Measurements from ENCODE around the gene ANTXR1. TPM values are rescaled to one million over a fixed set of nuclear protein-coding genes. Genes with fewer than 3 reads are reported as not detected.
"Not testable (repeated sequence)": the region's sequence is repeated elsewhere in the genome, so short reads cannot be mapped to it uniquely, and the experiment has no call there.

The ANTXR1 gene
- total RNA-seq, 6 donors from 2014 or later = 11.5 to 76.4 (median 31.4) TPM

DNA sequence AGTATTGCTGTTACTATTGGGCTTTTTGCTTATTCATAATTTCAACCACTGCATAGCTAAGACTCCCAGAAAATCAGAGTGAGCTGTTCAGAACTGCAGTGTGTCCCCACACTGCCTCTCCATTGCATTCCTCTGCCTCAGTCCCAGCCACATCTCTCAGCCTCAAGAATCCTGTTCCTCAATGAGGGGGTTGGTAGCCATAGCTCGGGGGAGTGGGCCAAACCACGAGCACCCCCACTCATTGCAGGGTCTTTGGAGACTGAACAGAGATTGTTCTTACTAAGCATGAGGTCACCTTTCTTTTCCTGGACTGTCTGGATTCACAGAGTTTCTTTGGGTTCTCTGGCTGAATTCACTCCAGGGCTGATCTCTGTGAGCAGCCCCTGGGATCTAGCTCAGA lies 213.0 kb downstream of the ANTXR1 start:
- WGBS, 2 donors = 31 to 77% methylated on average over 2 of the region's 2 CpGs
- H3K27me3 ChIP-seq = no peaks in the 10 kb centered on the region
- H3K9me3 ChIP-seq = no peaks in the 10 kb centered on the region
- no peak overlapping the region for H3K27ac ChIP-seq
- TF ChIP-seq POLR2AphosphoS5 (IDR thresholded peaks at IDR 0.05) (no peak), EP300 (IDR thresholded peaks at IDR 0.05) (no peak), POLR2A (IDR thresholded peaks at IDR 0.05) (no peak)
- TF ChIP-seq, protein P1, sequence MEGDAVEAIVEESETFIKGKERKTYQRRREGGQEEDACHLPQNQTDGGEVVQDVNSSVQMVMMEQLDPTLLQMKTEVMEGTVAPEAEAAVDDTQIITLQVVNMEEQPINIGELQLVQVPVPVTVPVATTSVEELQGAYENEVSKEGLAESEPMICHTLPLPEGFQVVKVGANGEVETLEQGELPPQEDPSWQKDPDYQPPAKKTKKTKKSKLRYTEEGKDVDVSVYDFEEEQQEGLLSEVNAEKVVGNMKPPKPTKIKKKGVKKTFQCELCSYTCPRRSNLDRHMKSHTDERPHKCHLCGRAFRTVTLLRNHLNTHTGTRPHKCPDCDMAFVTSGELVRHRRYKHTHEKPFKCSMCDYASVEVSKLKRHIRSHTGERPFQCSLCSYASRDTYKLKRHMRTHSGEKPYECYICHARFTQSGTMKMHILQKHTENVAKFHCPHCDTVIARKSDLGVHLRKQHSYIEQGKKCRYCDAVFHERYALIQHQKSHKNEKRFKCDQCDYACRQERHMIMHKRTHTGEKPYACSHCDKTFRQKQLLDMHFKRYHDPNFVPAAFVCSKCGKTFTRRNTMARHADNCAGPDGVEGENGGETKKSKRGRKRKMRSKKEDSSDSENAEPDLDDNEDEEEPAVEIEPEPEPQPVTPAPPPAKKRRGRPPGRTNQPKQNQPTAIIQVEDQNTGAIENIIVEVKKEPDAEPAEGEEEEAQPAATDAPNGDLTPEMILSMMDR (IDR thresholded peaks at IDR 0.05) = no peak
- ATAC-seq (ENCODE audit: low FRiP score in 2 of 2) = no peak
- no peak for DNase-seq
- no peaks in the 10 kb centered on the region for H3K36me3 ChIP-seq
- no peak overlapping the region for H3K4me3 ChIP-seq
- peaks cover 0 to 10% (median 5%) of the 10 kb centered on the region in 4 donors for H3K4me1 ChIP-seq

DNA sequence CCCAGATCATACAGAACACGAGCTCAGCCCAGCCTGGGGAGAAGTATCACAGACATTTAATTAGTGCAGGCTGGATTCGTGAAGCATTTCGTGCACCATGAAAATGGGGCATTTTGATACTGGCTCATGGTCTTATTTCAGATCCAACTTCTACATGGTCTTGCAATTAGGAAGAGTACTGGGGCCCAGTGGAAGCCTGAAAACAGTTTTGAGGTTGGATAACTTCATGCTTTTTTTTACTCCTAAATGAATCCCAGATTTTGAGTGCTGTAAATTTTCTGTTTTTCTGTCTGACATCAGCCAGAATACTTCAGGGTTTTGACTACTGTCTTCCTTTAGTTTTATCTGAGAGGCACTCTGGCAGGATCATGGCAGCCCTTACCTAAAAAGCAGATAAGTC lies 213.9 kb downstream of the ANTXR1 start:
- 83 to 97% methylated on average over 3 of the region's 3 CpGs for WGBS, 2 donors
- Histone ChIP-seq H3K36me3 (no peaks in the 10 kb centered on the region), H3K27me3 (no peaks in the 10 kb centered on the region), H3K4me3 (no peak overlapping the region), H3K9me3 (no peaks in the 10 kb centered on the region), H3K4me1 (peaks cover 0 to 10% (median 5%) of the 10 kb centered on the region in 4 donors), H3K27ac (no peak overlapping the region)
- no peak for ATAC-seq (ENCODE audit: low FRiP score in 2 of 2)
- TF ChIP-seq EP300 (IDR thresholded peaks at IDR 0.05) = no peak
- no peak for TF ChIP-seq POLR2AphosphoS5 (IDR thresholded peaks at IDR 0.05)
- TF ChIP-seq POLR2A (IDR thresholded peaks at IDR 0.05) = no peak
- TF ChIP-seq, protein P1 (IDR thresholded peaks at IDR 0.05) = no peak
- DNase-seq = no peak

DNA sequence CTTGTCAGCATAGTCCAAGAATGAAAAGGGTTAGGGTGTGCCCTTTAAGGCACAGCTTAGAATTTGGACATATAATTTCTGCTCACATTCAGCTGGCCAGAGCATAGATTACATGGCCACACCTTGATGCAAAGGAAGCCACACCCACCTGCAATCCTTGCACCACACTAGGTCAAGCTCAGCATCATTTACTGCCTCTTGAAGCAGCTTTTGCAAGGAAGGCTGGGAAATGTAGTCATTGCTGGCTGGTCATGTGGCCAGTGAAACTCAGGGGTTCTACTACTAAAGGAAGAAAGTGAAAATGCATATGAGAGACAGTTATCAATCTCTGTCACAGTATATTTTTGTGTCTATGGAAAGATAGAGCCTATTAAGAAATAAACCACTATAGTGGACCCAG lies 214.7 kb downstream of the ANTXR1 start:
- Histone ChIP-seq H3K4me3 (no peak overlapping the region), H3K27me3 (no peaks in the 10 kb centered on the region), H3K4me1 (peaks cover 0 to 7% (median 5%) of the 10 kb centered on the region in 4 donors), H3K9me3 (no peaks in the 10 kb centered on the region), H3K36me3 (no peaks in the 10 kb centered on the region), H3K27ac (no peak overlapping the region)
- TF ChIP-seq EP300 (IDR thresholded peaks at IDR 0.05) (no peak), POLR2AphosphoS5 (IDR thresholded peaks at IDR 0.05) (no peak), POLR2A (IDR thresholded peaks at IDR 0.05) (no peak)
- TF ChIP-seq, protein P1 (IDR thresholded peaks at IDR 0.05) = no peak
- ATAC-seq (ENCODE audit: low FRiP score in 2 of 2) (no peak), DNase-seq (no peak)

DNA sequence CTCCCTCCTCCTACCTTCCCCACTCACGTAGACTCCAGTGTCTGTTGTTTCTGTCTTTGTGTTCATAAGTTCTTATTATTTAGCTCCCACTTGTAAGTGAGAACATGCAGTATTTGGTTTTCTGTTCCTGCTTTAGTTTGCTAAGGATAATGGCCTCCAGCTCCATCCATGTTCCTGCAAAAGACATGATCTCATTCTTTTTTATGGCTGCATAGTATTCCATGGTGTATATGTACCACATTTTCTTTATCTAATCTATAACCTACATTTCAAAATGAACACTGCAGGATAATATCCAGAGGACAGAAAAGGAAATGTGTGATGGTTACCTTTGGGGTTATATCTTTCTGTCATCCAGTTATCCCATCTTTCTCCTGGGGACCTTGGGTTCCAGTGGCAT lies 218.0 kb downstream of the ANTXR1 start:
- H3K4me1 ChIP-seq; ATAC-seq (ENCODE audit: low FRiP score in 2 of 2): not testable (repeated sequence)
- WGBS, 2 donors = 75 to 100% methylated on average over 1 of the region's 1 CpG

DNA sequence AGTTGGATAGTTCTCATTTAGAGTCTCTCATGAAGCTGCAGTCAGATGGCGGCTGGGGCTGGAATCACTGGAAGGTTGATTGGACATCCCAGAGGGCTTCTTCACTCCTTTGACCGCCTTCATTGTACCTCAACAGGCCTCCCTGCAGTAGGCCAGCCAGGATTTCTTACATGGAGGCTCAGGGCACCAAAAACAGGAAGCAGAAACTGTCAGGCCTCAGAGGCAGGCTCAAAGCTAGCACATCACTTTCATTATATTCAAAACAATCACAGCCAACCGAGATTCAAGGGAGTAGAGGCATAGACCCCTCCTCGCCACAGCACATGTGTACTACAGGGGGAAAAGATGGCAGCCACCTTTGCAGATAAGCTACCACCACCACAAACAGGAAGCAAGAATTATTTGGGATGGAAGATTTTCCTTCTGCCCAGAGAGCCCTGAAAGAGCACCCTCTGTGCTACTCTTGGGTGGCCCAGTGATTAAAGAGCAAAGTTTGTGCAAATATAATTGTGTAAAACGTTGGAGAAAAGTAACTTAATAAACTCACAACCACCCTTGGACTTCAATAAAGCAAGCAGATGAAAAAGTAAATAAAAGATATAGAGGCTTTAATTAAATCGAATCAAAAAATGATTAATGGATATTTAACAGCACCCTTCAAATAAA lies 218.8 kb downstream of the ANTXR1 start:
- no peak for ATAC-seq (ENCODE audit: low FRiP score in 2 of 2)

More for the DNA sequence above, 218.0 kb downstream of the ANTXR1 start:
- H3K27me3 ChIP-seq, H3K27ac ChIP-seq, H3K36me3 ChIP-seq, DNase-seq, H3K9me3 ChIP-seq, H3K4me3 ChIP-seq: not testable (repeated sequence)

DNA sequence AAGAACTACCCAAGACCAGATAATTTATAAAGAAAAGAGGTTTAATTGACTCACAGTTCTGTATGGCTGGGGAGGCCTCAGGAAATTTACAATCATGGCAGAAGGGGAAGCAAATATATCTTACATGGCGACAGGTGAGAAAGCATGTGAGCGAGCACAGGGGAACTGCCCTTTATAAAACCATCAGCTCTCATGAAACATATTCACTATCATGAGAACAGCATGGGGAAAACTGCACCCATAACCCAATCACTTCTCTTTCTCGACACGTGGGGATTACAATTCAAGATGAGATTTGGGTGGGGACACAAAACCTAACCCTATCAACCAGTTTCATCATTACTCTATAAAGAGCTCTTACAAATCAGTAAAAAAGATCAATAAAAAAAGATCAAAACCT lies 222.9 kb downstream of the ANTXR1 start:
- not testable (repeated sequence) for ATAC-seq (ENCODE audit: low FRiP score in 2 of 2); H3K27ac ChIP-seq; H3K4me1 ChIP-seq; H3K9me3 ChIP-seq; H3K27me3 ChIP-seq; H3K4me3 ChIP-seq; H3K36me3 ChIP-seq; DNase-seq
- 89 to 100% methylated on average over 4 of the region's 4 CpGs for WGBS, 2 donors

More for the DNA sequence above, 218.8 kb downstream of the ANTXR1 start:
- Histone ChIP-seq H3K4me3 (no peak overlapping the region), H3K27me3 (no peaks in the 10 kb centered on the region), H3K4me1 (no peaks in the 10 kb centered on the region), H3K9me3 (no peaks in the 10 kb centered on the region), H3K27ac (no peak overlapping the region), H3K36me3 (no peaks in the 10 kb centered on the region)
- TF ChIP-seq POLR2A (IDR thresholded peaks at IDR 0.05) (no peak), EP300 (IDR thresholded peaks at IDR 0.05) (no peak), POLR2AphosphoS5 (IDR thresholded peaks at IDR 0.05) (no peak)
- TF ChIP-seq, protein P1 (IDR thresholded peaks at IDR 0.05) = no peak
- 76 to 80% methylated on average over 6 of the region's 6 CpGs for WGBS, 2 donors
- DNase-seq = no peak
